ENCODE measurements around the gene CREB1.
"Not testable (repeated sequence)": the region's sequence is repeated elsewhere in the genome, so short reads cannot be mapped to it uniquely, and the experiment has no call there.

CREB1 gene

GRCh38 chr2:207617011-207617671, 87.4 kb downstream of the CREB1 start:
- peak; percentile 76 for DNase-seq (ENCODE audit: low spot score)

GRCh38 chr2:207619764-207620203, 90.0 kb downstream of the CREB1 start:
- no peak for DNase-seq (ENCODE audit: low spot score)

GRCh38 chr2:207621501-207622039, 91.8 kb downstream of the CREB1 start:
- no peak for DNase-seq (ENCODE audit: low spot score)

- DNase-seq (ENCODE audit: low spot score), result peak; percentile 60
These were observed 94.6 kb downstream of the CREB1 start for GRCh38 chr2:207624185-207625013.

GRCh38 chr2:207625014-207625907, 95.5 kb downstream of the CREB1 start, which contains the start of gene METTL21A:
TSS of gene METTL21A (minus strand) at chr2:207625394. CDS start at chr2:207624375, 1,019 bp downstream.
- DNase-seq (ENCODE audit: low spot score), result peak; percentile 86

- DNase-seq (ENCODE audit: low spot score), result no peak
These were observed 99.8 kb downstream of the CREB1 start for GRCh38 chr2:207629553-207629952.

- DNase-seq (ENCODE audit: low spot score), result no peak
These were observed 100.7 kb downstream of the CREB1 start for GRCh38 chr2:207630491-207630890.

GRCh38 chr2:207632575-207633493, 103.1 kb downstream of the CREB1 start:
- peak; percentile 28 for DNase-seq (ENCODE audit: low spot score)

GRCh38 chr2:207633686-207634085, 103.9 kb downstream of the CREB1 start:
- no peak for DNase-seq (ENCODE audit: low spot score)

- DNase-seq (ENCODE audit: low spot score), result no peak
These were observed 105.9 kb downstream of the CREB1 start for GRCh38 chr2:207635468-207636200.

GRCh38 chr2:207639288-207639687, 109.5 kb downstream of the CREB1 start:
- DNase-seq (ENCODE audit: low spot score), result not testable (repeated sequence)

- no peak for DNase-seq (ENCODE audit: low spot score)
These were observed 110.4 kb downstream of the CREB1 start for GRCh38 chr2:207640160-207640559.

- DNase-seq (ENCODE audit: low spot score), result no peak
These were observed 110.9 kb downstream of the CREB1 start for GRCh38 chr2:207640661-207641060.

- DNase-seq (ENCODE audit: low spot score), result no peak
These were observed 114.1 kb downstream of the CREB1 start for GRCh38 chr2:207643892-207644291.

GRCh38 chr2:207646582-207646981, 116.8 kb downstream of the CREB1 start:
- DNase-seq (ENCODE audit: low spot score), result not testable (repeated sequence)

Measured in hepatic stellate cell (primary cell).